ENCODE results near the gene LRRTM3.

Gene LRRTM3

GRCh38 chr10:67114945-67115344 is 189.1 kb downstream of the LRRTM3 start:
- no peak for DNase-seq (ENCODE audit: low read depth in 2 of 3, low spot score in 2 of 3)

- DNase-seq (ENCODE audit: low read depth in 2 of 3, low spot score in 2 of 3), result no peak
These were observed 190.1 kb downstream of the LRRTM3 start for GRCh38 chr10:67115972-67116371.

- DNase-seq (ENCODE audit: low read depth in 2 of 3, low spot score in 2 of 3), result no peak
These were observed 193.8 kb downstream of the LRRTM3 start for GRCh38 chr10:67119651-67120050.

- DNase-seq (ENCODE audit: low read depth in 2 of 3, low spot score in 2 of 3), result no peak
These were observed 201.6 kb downstream of the LRRTM3 start for GRCh38 chr10:67127441-67127840.

DNA sequence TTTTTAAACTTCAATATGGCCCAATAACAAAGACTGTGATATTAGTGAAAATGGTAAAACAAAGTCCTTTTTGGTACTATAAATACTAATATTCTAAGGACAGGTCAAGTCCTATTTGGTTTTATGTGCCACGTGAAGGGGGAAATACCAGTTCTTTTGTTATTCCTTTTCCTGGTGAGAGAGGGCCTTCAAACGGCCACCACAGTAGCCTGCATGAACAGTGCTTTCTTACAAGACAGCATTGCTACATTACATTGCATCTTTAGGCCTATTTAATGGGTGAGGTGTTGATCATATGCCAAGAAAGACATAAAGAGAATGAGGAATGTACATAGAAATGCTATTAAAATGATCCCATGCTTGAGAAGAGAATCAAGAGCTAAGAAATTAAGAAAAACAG is 214.8 kb downstream of the LRRTM3 start:
- DNase-seq (ENCODE audit: low read depth in 2 of 3, low spot score in 2 of 3), result no peak

DNA sequence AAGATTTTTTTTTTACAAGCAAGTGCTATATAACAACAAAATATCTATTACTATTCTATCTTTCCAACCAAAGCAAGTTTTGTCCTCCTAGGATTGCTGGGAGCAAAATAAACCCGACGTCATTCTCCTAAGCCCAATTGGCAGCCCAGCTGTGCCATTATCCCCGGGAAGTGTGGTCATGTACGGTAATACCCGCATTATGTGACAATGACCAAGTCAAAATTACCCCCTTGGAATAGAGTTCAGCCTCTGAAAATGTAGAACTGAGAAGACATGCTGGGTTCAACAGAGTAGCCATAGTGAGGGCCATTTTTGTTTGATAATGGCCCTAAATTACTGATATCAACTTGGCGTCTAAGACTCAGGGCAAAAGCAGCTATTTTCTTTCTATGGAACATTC is 215.5 kb downstream of the LRRTM3 start:
- no peak for DNase-seq (ENCODE audit: low read depth in 2 of 3, low spot score in 2 of 3)

- no peak for DNase-seq (ENCODE audit: low read depth in 2 of 3, low spot score in 2 of 3)
These were observed 218.7 kb downstream of the LRRTM3 start for GRCh38 chr10:67144530-67144929.

All from activated CD8-positive, alpha-beta memory T cell treated with anti-CD3 and anti-CD28 coated beads for 48 hours (primary cell).